Subcutaneous adipose tissue (tissue), 4 donors: ENCODE results near the gene APOL5. TPM values are rescaled to one million over a fixed set of nuclear protein-coding genes. Genes with fewer than 3 reads are reported as not detected.

Source experiments
- total RNA-seq, 4 donors: library from RNA; depleted of rRNA; stranded (reverse); fragments of >200 nt; gene quantifications; one replicate each; pipeline ENCODE4 v1.1.0, GENCODE V29; 2016
- TF ChIP-seq, protein P1 (sequence below): fragments of 450-650 bp; IDR thresholded peaks from one replicate; pipeline ENCODE4 v1.5.1; 2016; ENCODE audit warnings: low read depth, mild to moderate bottlenecking, control low read depth, antibody characterized with exemption, moderate library complexity

The APOL5 gene
- total RNA-seq, 4 donors from 2014 or later, result not detected

DNA sequence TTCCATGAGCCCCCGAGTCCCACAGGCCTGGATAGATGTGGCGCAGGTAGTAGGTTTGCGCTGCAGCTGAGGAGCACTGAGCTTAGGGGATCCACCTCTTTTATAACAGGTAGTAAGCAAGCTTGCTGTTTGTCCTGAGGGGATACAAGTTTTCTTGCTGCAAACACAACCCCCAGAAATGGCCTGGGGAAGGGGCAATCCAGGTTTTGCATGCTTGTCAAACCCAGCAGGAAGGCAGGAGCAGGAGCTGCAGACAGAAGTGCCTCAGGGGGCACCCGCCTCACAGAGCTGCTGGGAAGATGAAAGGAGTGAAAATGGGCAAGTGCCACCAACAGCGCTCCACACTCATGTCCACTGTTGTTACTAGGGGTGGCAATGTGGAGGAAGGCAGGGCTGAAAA, 18.5 kb downstream of the APOL5 start:
- TF ChIP-seq, protein P1, sequence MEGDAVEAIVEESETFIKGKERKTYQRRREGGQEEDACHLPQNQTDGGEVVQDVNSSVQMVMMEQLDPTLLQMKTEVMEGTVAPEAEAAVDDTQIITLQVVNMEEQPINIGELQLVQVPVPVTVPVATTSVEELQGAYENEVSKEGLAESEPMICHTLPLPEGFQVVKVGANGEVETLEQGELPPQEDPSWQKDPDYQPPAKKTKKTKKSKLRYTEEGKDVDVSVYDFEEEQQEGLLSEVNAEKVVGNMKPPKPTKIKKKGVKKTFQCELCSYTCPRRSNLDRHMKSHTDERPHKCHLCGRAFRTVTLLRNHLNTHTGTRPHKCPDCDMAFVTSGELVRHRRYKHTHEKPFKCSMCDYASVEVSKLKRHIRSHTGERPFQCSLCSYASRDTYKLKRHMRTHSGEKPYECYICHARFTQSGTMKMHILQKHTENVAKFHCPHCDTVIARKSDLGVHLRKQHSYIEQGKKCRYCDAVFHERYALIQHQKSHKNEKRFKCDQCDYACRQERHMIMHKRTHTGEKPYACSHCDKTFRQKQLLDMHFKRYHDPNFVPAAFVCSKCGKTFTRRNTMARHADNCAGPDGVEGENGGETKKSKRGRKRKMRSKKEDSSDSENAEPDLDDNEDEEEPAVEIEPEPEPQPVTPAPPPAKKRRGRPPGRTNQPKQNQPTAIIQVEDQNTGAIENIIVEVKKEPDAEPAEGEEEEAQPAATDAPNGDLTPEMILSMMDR, result no peak

DNA sequence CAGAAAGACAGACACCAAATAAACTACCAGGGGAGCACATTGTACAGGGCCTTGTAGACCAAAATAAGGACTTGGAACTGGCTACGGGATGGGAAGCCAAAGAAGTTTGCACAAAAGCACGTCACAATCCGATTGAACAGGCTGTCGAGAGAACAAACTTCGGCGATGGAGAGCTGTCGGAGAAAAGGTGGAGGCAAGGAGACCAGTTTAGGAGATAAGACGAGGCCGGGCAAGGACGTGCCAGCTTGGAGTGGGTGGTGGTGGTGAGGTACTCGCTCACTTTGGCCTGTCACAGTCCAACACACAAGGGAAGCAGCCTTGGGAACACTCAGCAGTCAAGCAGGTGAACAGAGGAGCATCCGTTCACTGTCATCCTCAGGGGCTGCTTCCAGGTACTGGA, 19.0 kb downstream of the APOL5 start:
- TF ChIP-seq, protein P1, result no peak

DNA sequence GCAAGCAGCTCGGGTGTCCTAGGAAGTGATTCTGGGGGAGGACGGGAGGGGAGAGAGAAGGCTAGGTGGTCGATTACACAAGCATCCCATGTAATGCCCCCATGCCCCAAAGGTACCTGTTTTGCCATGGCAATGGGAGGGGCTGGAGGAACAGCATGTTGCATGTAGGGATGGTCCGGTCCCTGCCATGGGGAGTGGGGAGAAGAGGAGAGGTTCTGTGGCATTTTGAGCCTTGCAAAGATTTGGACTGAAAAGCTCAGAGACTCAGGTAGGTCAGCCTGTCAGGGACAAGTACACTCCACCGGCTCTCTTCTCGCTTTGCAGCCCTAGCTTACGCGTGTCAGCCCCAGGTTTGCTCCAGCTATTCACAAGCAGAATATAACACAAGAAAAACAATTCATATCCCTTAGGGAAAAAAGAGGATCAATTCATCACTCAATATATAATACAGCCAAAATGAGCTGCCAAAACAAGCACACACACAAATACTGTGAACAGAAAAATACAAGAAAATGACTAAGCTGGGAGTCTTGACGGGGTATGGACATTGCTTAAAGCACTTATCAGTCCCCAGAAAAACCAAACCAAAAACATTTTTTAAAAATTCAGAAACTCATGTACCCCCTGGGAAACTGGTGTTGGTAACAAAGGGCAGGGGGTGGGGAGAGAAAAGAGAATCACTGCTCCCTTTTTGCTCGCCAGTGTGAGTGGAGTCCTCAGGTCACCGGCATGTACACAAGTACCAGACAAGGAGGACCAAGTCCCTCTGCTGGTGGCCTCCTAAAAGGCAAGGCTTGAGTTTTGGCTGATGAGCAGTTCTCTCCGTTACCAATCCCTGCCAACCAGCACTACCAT, 21.6 kb downstream of the APOL5 start:
- TF ChIP-seq, protein P1, result no peak

DNA sequence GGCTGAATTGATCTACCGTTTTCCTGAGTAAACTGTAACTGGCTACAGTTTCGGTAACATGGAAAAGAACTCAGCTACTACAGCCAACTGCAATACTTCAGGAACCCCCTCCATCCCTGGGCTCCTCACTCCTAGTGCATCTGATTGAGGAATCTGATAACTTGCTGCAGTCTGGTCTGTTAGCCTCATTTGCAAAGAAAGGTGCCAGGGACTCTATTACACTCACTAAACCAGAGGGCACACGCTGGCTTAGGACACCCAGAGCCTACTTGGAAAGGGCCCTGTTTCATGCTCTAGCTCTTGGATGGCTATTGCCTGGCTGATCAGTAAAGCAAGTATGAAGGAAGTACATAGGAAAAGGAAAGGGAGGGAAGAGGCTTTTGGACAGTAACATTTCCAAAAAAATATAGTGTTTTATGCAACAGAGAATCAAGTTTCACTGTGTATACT, 22.3 kb downstream of the APOL5 start:
- TF ChIP-seq, protein P1, result no peak

DNA sequence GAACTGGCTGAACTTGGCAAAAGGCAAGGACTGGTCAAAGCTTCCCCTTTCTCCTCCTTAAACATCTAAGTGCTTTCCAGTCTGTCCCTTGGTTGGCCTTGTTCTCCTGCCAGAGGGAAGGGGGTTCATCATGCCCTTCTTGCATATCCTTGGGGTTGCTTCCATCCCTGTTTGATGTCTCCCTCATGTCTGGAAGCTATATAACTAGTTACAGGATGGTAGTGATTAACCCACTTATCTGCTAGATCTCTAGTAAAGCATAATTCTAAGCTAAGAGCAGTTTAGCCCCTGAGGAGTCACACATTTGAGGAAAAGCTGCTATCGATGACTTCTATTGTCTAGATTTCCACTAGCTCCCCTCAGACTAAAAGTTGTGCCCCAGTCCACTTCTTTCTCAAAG, 22.9 kb downstream of the APOL5 start:
- TF ChIP-seq, protein P1, result no peak

DNA sequence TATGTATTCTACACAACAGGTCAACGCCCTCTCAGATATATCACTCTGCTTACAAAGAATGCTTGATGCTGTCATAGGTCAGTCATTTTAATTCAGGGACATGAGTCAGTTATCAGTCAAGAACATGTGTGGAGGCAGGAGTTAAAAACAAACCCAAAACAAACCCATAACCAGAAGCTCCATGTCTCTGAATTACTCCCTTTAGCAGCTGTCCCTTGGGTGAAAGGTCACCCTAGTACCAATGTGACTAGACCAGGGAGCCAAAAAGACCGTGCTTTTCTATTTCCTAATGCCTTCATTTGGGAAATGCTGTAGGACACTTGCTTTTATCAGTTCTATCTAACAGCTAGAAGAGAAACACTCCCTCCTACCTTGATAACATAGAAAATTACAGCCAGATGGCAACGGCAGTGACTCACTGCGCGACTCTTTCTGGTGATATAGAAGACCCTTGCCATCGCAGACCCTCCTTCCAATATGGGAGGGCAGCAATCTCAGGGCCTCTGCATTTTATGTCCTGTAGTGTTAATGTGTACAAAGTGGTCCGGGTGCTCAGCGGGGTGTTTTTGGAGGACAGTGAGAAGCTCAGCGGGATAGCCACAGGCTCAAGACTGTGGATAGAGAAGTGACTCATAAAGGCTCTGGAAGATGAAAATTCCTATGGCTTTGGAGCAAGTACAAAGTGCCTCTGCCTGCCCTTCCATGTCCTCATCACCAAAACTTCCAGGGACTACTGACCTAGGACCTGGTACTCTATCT, 24.8 kb downstream of the APOL5 start:
- TF ChIP-seq, protein P1, result no peak

DNA sequence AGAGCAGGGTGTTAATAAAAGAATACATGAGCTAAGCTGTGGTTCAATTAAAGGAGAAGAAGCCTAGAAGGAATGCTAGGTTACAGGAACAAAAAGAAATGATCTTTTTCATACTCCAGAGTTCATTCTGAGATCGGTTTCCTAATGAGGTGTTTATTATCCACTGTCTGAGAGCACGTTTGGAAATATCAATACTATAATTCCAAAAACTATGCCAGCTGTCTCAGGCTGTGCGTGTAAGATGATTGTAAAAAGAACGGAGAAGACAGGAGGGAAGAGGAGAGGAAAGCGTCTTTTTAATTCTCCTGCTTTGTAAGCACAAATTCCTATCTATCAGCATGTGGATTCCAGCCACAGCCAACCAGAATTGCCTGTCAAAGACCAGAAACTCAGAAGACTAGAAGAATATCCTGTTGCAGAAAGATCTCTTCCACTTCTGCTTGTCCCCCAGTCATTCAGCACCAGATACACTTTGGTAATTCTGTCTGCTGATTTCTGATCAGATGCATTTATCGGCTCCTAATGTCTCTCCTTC, 25.7 kb downstream of the APOL5 start:
- TF ChIP-seq, protein P1, result no peak
